Measurements from ENCODE around the gene CATSPERD.
A peak's percentile ranks its signal among the peaks of the same experiment; 100 is the strongest.
"Not testable (repeated sequence)": the region's sequence is repeated elsewhere in the genome, so short reads cannot be mapped to it uniquely, and the experiment has no call there.

Gene CATSPERD

GRCh38 chr19:5686326-5686646 lies 34.2 kb upstream of the CATSPERD start:
- no peak for DNase-seq (ENCODE audit: low read depth in 3 of 3, low spot score in 1 of 3)

GRCh38 chr19:5686647-5687359 lies 33.6 kb upstream of the CATSPERD start:
- DNase-seq (ENCODE audit: low read depth in 3 of 3, low spot score in 1 of 3) = peak; percentile 80 to 100 (median 82)

GRCh38 chr19:5687360-5688198 lies 32.9 kb upstream of the CATSPERD start:
- no peak for DNase-seq (ENCODE audit: low read depth in 3 of 3, low spot score in 1 of 3)

- DNase-seq (ENCODE audit: low read depth in 3 of 3, low spot score in 1 of 3) = not testable (repeated sequence)
Measured at GRCh38 chr19:5688262-5688881, 32.1 kb upstream of the CATSPERD start.

GRCh38 chr19:5690125-5690954 lies 30.1 kb upstream of the CATSPERD start, which contains the start of gene RPL36:
TSS of gene RPL36 (plus strand) at chr19:5690295. CDS start at chr19:5690508, 213 bp downstream.
- DNase-seq (ENCODE audit: low read depth in 3 of 3, low spot score in 1 of 3) = peak; percentile 95 to 99 (median 99)

- peak in 1 of 3 donors; percentile 54 for DNase-seq (ENCODE audit: low read depth in 3 of 3, low spot score in 1 of 3)
Measured at GRCh38 chr19:5690955-5691821, 29.2 kb upstream of the CATSPERD start.

- DNase-seq (ENCODE audit: low read depth in 3 of 3, low spot score in 1 of 3) = no peak
Measured at GRCh38 chr19:5691822-5692722, 28.4 kb upstream of the CATSPERD start.

- DNase-seq (ENCODE audit: low read depth in 3 of 3, low spot score in 1 of 3) = no peak
Measured at GRCh38 chr19:5692723-5693194, 27.7 kb upstream of the CATSPERD start.

GRCh38 chr19:5693195-5694166 lies 27.0 kb upstream of the CATSPERD start:
- no peak for DNase-seq (ENCODE audit: low read depth in 3 of 3, low spot score in 1 of 3)

GRCh38 chr19:5694167-5694955 lies 26.1 kb upstream of the CATSPERD start:
- DNase-seq (ENCODE audit: low read depth in 3 of 3, low spot score in 1 of 3) = no peak

- DNase-seq (ENCODE audit: low read depth in 3 of 3, low spot score in 1 of 3) = no peak
Measured at GRCh38 chr19:5694956-5695648, 25.3 kb upstream of the CATSPERD start.

- DNase-seq (ENCODE audit: low read depth in 3 of 3, low spot score in 1 of 3) = no peak
Measured at GRCh38 chr19:5695649-5696195, 24.7 kb upstream of the CATSPERD start.

GRCh38 chr19:5696196-5697021 lies 24.0 kb upstream of the CATSPERD start:
- no peak for DNase-seq (ENCODE audit: low read depth in 3 of 3, low spot score in 1 of 3)

GRCh38 chr19:5697022-5697889 lies 23.2 kb upstream of the CATSPERD start:
- no peak for DNase-seq (ENCODE audit: low read depth in 3 of 3, low spot score in 1 of 3)
